OCI-LY7 (cell line): Measurements from ENCODE around the gene SIK2. TPM values are rescaled to one million over a fixed set of nuclear protein-coding genes. Genes with fewer than 3 reads are reported as not detected.

Experiments
- BruUV-seq: library from RNA; stranded (reverse); fragments of 400-500 nt; replicated peaks from 2 replicates; lab custom pipeline; 2021; lab: Mats Ljungman, UMichigan
- CTCF ChIA-PET: fragments of 300-600 bp; sonication (Branson Sonifier 250); formaldehyde crosslinking; loops from one replicate; lab custom pipeline; 2022; ENCODE audit warnings: antibody characterized with exemption; ENCODE audit not compliant: unreplicated experiment; lab: Charles Lee
- POLR2A ChIA-PET: fragments of 300-600 bp; sonication (Branson Sonifier 250); formaldehyde crosslinking; loops from one replicate; lab custom pipeline; 2022; ENCODE audit warnings: antibody characterized with exemption; lab: Charles Lee
- DNase-seq: peaks from one replicate; pipeline ENCODE4 v3.0.0-alpha.2; 2015; ENCODE audit warnings: low spot score
- H2AFZ ChIP-seq: fragments of 200-600 bp; sonication (generic), shearing (Covaris generic); 2 replicates; pipeline ENCODE4 v1.6.1; 2014; ENCODE audit warnings: mild to moderate bottlenecking, antibody characterized with exemption, low read length, moderate library complexity
- H3K27ac ChIP-seq: fragments of 200-600 bp; sonication (generic); 2 replicates; pipeline ENCODE4 v1.5.1; 2014; ENCODE audit warnings: mixed run types, low read depth, mild to moderate bottlenecking, moderate library complexity, low read length, inconsistent platforms; ENCODE audit not compliant: poor library complexity, severe bottlenecking
- H3K36me3 ChIP-seq: fragments of 200-600 bp; sonication (generic); 2 replicates; pipeline ENCODE4 v1.6.1; 2014; ENCODE audit warnings: mild to moderate bottlenecking, antibody characterized with exemption, low read length, moderate library complexity, mixed read lengths; ENCODE audit not compliant: insufficient read depth
- H3K4me1 ChIP-seq: fragments of 200-600 bp; sonication (generic); 2 replicates; pipeline ENCODE4 v1.5.1; 2014; ENCODE audit warnings: mild to moderate bottlenecking, low read length; ENCODE audit not compliant: insufficient read depth, poor library complexity, severe bottlenecking
- H3K4me2 ChIP-seq: fragments of 200-600 bp; sonication (generic); 2 replicates; pipeline ENCODE4 v1.6.1; 2014; ENCODE audit warnings: mild to moderate bottlenecking, low read length
- H3K4me3 ChIP-seq: fragments of 200-600 bp; sonication (generic); 2 replicates; pipeline ENCODE4 v1.5.1; 2014; ENCODE audit warnings: mild to moderate bottlenecking, low read depth, low read length; ENCODE audit not compliant: poor library complexity, severe bottlenecking
- H3K79me2 ChIP-seq: fragments of 200-600 bp; sonication (generic); 2 replicates; pipeline ENCODE4 v1.6.1; 2016; ENCODE audit warnings: low read depth, mild to moderate bottlenecking, low read length, moderate library complexity, mixed read lengths; ENCODE audit not compliant: insufficient read depth
- H3K9me2 ChIP-seq: fragments of 200-600 bp; sonication (generic); 2 replicates; pipeline ENCODE4 v1.6.1; 2016; ENCODE audit warnings: mild to moderate bottlenecking, low read length, mixed read lengths; ENCODE audit not compliant: insufficient read depth
- H3K9me3 ChIP-seq: fragments of 200-600 bp; sonication (generic); 2 replicates; pipeline ENCODE4 v1.6.1; 2014; ENCODE audit warnings: mild to moderate bottlenecking, mixed run types, low read length, mixed read lengths
- H4K20me1 ChIP-seq: fragments of 200-600 bp; sonication (generic); 2 replicates; pipeline ENCODE4 v1.6.1; 2014; ENCODE audit warnings: mild to moderate bottlenecking, antibody characterized with exemption, low read length, moderate library complexity, mixed read lengths; ENCODE audit not compliant: insufficient read depth
- EZH2phosphoT487 ChIP-seq: fragments of 200-600 bp; sonication (generic); IDR thresholded peaks from 2 replicates; pipeline ENCODE4 v1.6.1; 2018; ENCODE audit warnings: low read depth, borderline replicate concordance, mild to moderate bottlenecking, mixed run types, antibody characterized with exemption, low read length, moderate library complexity, mixed read lengths
- intact Hi-C: fragments of 100-400 bp; cut with micrococcal nuclease; formaldehyde crosslinking; loops from one replicate; pipeline ENCODE4 v1.10.0; 2022; ENCODE audit not compliant: unreplicated experiment
- total RNA-seq, 2 experiments: library from RNA; depleted of rRNA in 1 of 2; stranded (reverse); fragments of >200 nt in 1 of 2; shearing (Covaris generic) in 1 of 2; gene quantifications; 2 replicates each; pipeline ENCODE4 v1.2.3, GENCODE V29; 2014 to 2022
- TF ChIP-seq, protein P1 (sequence below): fragments of 200-600 bp; sonication (generic); conservative IDR thresholded peaks from 2 replicates; pipeline ENCODE4 v1.5.1; 2014; ENCODE audit warnings: mild to moderate bottlenecking, antibody characterized with exemption, low read length, moderate library complexity, mixed read lengths

SIK2 gene
- total RNA-seq, 2 experiments from 2014 or later, result 9.8 to 16.9 TPM

- Histone ChIP-seq H2AFZ (no peak overlapping the region), H3K27ac (no peak overlapping the region), H3K9me3 (no peaks in the 10 kb centered on the region), H3K79me2 (peaks cover 5% of the 10 kb centered on the region; the same call in 1 of the 2 replicates), H3K4me2 (no peak overlapping the region), H4K20me1 (no peaks in the 10 kb centered on the region), H3K4me1 (no peaks in the 10 kb centered on the region), H3K4me3 (no peak overlapping the region), H3K36me3 (peaks cover 39% of the 10 kb centered on the region), H3K9me2 (no peaks in the 10 kb centered on the region)
- no peak for DNase-seq
- TF ChIP-seq, protein P1, sequence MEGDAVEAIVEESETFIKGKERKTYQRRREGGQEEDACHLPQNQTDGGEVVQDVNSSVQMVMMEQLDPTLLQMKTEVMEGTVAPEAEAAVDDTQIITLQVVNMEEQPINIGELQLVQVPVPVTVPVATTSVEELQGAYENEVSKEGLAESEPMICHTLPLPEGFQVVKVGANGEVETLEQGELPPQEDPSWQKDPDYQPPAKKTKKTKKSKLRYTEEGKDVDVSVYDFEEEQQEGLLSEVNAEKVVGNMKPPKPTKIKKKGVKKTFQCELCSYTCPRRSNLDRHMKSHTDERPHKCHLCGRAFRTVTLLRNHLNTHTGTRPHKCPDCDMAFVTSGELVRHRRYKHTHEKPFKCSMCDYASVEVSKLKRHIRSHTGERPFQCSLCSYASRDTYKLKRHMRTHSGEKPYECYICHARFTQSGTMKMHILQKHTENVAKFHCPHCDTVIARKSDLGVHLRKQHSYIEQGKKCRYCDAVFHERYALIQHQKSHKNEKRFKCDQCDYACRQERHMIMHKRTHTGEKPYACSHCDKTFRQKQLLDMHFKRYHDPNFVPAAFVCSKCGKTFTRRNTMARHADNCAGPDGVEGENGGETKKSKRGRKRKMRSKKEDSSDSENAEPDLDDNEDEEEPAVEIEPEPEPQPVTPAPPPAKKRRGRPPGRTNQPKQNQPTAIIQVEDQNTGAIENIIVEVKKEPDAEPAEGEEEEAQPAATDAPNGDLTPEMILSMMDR, result no peak
- intact Hi-C loops, result no loop called here
- no TSS peak for BruUV-seq
- CTCF ChIA-PET, result no interaction called here
- POLR2A ChIA-PET, result no interaction called here
These were observed 32.9 kb downstream of the SIK2 start for GRCh38 chr11:111634981-111635705.

GRCh38 chr11:111635706-111636045, 33.4 kb downstream of the SIK2 start:
- no TSS peak for BruUV-seq
- Histone ChIP-seq H3K4me1 (no peaks in the 10 kb centered on the region), H3K4me2 (no peak overlapping the region)

GRCh38 chr11:111637885-111638284, 35.6 kb downstream of the SIK2 start:
- H2AFZ ChIP-seq, result no peak overlapping the region
- H4K20me1 ChIP-seq, result no peaks in the 10 kb centered on the region
- peaks cover 49% of the 10 kb centered on the region for H3K36me3 ChIP-seq
- CTCF ChIA-PET, result no interaction called here
- POLR2A ChIA-PET, result interaction anchor here (0.7 to 1.3 kb wide), 2 partner anchors 11 to 38 kb away, joined by 3 to 4 read pairs; no protein-coding TSS in a partner anchor
- BruUV-seq, result no TSS peak
- no peak for TF ChIP-seq EZH2phosphoT487
- TF ChIP-seq, protein P1, result no peak
- no peaks in the 10 kb centered on the region for H3K4me1 ChIP-seq
- H3K9me2 ChIP-seq, result no peaks in the 10 kb centered on the region
- H3K27ac ChIP-seq, result no peak overlapping the region
- no peak for DNase-seq
- H3K9me3 ChIP-seq, result no peaks in the 10 kb centered on the region
- peaks cover 5% of the 10 kb centered on the region; the same call in 1 of the 2 replicates for H3K79me2 ChIP-seq
- intact Hi-C loops, result no loop called here
- no peak overlapping the region for H3K4me2 ChIP-seq
- no peak overlapping the region for H3K4me3 ChIP-seq

More at GRCh38 chr11:111635706-111636045, 33.4 kb downstream of the SIK2 start:
- TF ChIP-seq, protein P1, result no peak
- TF ChIP-seq EZH2phosphoT487, result no peak
- H3K9me2 ChIP-seq, result no peaks in the 10 kb centered on the region
- CTCF ChIA-PET, result no interaction called here
- no peak overlapping the region for H3K4me3 ChIP-seq
- H3K36me3 ChIP-seq, result peaks cover 36% of the 10 kb centered on the region
- DNase-seq, result no peak
- no peak overlapping the region for H3K27ac ChIP-seq
- no peaks in the 10 kb centered on the region for H3K9me3 ChIP-seq
- H3K79me2 ChIP-seq, result peaks cover 5% of the 10 kb centered on the region; the same call in 1 of the 2 replicates
- intact Hi-C loops, result no loop called here
- POLR2A ChIA-PET, result interaction anchor here (0.7 kb wide), 1 partner anchor 157 kb away, joined by 3 read pairs; no protein-coding TSS in a partner anchor
- H4K20me1 ChIP-seq, result no peaks in the 10 kb centered on the region
- H2AFZ ChIP-seq, result no peak overlapping the region
